Cortex of kidney (tissue), 1 donor: ENCODE data around the gene IAH1.

Experiments
- DNase-seq: peaks from one replicate; lab custom pipeline; 2025; lab: John Stamatoyannopoulos, UW

IAH1 gene

DNA sequence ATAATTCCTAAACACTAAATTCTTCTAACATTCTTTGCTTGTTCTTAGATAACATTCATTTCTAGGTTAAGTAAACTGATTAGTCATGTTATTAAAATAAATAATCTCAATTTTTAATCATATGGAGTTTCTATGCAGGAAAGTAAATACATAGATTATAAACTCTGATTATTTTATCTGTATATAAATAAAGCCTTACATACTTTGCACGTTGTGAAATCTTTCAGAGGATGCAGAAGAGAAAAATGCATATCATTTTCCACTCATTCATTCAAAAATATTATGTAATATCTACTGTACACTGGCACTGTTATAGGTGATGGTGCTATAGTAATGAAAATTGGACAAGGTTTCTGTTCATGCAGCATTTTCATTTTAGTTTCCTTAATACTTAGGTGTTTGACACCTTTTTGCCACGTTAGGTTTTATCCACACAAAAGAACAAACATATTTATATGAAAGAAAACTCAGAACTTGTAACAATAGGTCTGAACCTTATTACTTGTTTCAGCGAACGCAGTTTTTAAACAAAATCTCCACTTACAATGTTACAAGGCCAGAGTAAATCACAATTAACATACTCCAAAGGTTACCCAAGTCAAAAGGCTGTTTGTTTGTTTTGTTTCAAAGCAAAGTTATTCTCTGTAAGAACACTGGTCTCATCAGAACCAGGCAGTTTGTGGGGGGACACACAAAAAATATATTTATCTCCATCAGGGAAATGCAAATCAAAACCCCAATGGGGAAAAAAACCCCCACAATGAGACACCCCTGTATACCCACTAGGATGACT is 53.8 kb downstream of the IAH1 start:
- no peak for DNase-seq

DNA sequence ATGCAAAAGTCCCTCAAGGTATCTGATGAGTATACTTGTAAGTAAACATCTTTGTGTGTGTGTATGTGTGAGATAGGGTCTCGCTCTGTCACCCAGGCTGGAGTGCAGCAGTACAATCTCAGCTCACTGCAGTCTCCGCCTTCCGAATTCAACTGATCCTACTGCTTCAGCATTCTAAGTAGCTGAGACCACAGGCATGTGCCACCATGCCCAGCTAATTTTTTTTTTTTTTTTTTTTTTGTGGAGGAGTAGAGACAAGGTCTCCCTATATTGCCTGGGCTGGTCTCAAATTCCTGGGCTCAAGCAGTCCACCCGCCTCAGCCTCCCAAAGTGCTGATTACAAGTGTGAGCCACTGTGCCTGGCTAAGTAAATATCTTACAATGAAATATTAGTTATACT is 58.1 kb downstream of the IAH1 start:
- DNase-seq, result no peak

DNA sequence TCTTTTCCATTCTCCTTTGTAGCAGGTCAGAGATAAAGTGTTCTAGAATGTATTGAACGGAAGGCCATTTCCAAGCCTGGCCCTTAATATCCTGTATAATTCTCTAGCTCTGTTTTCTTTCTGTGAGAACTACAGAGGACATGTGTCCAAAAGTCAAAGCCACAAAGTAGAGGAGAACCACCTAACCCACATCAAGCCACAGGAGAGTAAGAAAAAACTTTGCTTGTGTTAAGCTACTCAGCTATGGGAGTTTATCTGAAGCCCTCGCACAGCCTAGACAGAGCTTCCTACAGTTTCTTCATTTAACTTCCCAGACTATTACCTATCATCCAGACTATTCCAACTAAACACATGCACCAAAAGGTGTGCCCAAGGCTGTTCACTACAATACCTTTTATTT is 59.3 kb downstream of the IAH1 start:
- DNase-seq, result no peak

DNA sequence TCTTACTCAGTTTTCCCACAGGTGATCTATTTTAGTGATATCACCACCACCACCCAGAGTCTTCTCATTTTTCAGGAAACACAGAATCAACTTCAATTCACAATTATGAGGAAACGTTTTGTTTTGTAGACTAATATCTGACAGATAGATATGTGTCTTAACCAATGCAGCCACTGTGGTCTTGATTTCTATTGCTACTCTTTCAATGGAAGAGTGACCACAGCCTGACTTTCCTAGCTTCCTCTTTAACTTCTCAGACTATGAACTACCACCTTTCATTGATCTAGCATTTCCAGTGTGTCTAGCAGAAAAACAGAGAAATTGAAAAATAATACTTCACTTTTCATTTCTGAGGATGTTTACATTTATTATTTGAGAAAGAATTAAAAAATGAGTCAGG is 60.8 kb downstream of the IAH1 start:
- no peak for DNase-seq

DNA sequence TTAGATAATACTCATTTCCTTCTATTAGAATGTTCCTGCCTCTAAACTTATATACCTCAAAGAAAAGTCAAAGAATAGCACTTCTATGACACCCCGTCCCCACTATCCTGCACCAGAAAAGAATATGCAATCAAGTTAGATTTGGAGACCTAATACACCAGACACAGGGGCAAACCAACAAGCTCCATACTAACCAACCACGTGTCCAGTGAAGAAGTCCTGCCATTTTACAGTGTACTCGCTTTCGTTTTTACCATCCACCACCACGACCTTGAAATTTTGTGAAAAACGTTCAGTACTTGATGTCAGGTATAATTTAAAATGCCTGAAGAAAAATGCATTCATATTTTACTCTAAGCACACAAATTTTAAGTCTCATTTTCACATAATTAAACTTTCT is 62.2 kb downstream of the IAH1 start:
- no peak for DNase-seq

DNA sequence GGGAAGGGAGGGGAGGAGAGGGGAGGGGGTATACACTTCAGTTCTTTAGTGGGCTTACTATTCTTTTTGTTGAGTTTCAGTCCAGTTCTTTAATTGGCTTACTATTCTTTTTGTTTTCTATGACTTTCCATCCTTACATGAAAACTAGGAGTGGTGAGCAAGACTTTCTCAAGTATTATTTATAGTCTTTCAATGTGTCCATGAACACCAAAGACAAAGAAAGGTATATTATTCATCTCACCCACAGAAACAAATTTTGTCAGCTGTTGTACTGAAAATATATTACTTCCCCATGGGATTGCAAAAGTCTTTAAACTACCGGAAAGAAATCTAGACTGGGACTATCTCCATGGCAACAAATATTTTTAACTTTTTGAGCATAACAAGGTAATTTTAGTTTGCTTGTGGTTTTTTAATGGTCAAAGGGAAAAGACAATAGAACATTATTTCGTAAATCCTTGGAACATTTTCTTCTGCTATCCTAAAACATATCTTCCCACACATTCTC is 63.7 kb downstream of the IAH1 start:
- DNase-seq, result no peak
